ENCODE measurements around the gene KLRC4. TPM values are rescaled to one million over a fixed set of nuclear protein-coding genes. Genes with fewer than 3 reads are reported as not detected.

KLRC4 gene
- total and polyA plus RNA-seq, 4 donors: 0.17 to 1.3 (median 0.32) TPM

DNA sequence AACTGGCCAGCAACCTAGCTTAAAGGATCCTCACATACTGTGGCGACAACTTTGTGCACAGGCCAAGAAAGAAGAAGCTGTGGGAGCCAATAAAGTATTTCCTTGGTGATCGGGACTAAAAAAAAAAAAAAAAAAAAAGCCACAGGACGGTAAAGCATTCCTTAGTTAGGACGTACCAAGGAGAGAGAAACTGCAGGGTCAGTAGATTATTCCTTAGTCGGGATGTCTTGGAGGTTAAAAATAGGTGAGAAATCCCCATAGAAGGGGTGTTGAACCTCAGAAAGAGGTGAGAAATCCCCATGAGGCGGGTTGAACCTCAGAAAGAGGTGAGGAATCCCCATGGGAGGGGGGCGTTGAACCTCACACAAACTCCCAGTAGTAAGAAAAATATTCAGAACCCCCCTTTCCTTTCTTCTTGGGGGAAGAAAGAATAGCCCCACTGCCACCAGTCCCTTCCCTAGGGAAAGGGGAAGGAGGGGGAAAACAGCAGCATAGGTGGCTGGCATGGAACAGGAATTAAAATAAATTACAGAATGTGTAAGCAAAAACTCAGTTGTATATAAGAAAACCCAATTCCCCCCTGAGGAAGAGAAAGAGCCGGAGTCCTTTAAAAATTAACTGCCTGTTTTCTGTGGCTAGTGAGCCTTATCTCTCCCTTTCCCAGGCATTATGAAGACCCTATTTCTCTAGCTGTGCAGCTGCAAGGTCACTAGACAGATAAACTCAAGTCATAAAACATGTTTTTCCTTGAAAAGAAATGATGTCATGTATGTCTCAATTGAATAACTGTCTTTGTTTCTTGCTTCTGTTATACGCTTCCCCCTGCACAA lies 46.5 kb downstream of the KLRC4 start (continued):
- TF ChIP-seq FOXA1 (IDR thresholded peaks at IDR 0.05) (no peak), YY1 (IDR thresholded peaks at IDR 0.05) (no peak)

DNA sequence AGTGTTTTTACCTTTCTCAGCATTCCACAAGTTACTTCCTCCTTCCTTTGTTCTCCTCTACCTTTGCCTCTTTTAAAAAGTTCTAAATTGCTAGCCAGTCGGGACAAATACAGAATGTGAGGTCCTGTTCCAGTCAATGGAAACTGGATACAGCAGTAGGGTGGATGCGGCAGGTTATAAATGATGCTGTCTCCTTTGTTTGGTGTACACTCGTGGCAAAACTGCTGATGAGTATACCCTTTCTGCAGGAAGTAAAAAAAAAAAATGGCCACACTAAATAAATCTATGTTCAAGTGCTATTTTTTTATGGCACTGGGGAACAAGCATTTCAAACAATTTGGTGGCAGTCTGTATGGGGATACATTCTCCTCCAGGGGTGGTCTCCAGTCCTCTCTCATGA lies 47.2 kb downstream of the KLRC4 start:
- no peaks in the 10 kb centered on the region for H3K27me3 ChIP-seq (ENCODE audit: control insufficient read depth in 4 of 4, insufficient read depth in 4 of 4, low read length in 3 of 4)
- no peak for DNase-seq (ENCODE audit: low spot score)
- no peak overlapping the region for H3K27ac ChIP-seq (ENCODE audit: low read depth in 1 of 2, low read length in 2 of 2)
- peaks cover 2 to 22% (median 11%) of the 10 kb centered on the region in 4 donors for H3K4me1 ChIP-seq (ENCODE audit: control insufficient read depth in 4 of 4, insufficient read depth in 4 of 4, low read length in 3 of 4)
- no peak overlapping the region for H3K4me3 ChIP-seq (ENCODE audit: low read depth in 1 of 3, low read length in 3 of 3)
- no peaks in the 10 kb centered on the region for H3K36me3 ChIP-seq (ENCODE audit: control insufficient read depth in 4 of 4, insufficient read depth in 3 of 4, low read depth in 1 of 4, low read length in 3 of 4)
- no peak overlapping the region for H3K9ac ChIP-seq (ENCODE audit: low read depth in 1 of 2, low read length in 2 of 2)
- WGBS: 73% methylated on average over 3 of the region's 3 CpGs
- no peaks in the 10 kb centered on the region for H3K9me3 ChIP-seq (ENCODE audit: control insufficient read depth in 4 of 4, low read length in 3 of 4)
- TF ChIP-seq JUND (IDR thresholded peaks at IDR 0.05): no peak
- TF ChIP-seq FOXA1 (IDR thresholded peaks at IDR 0.05): no peak
- TF ChIP-seq FOXA2 (IDR thresholded peaks at IDR 0.05): no peak
- TF ChIP-seq, protein P1, sequence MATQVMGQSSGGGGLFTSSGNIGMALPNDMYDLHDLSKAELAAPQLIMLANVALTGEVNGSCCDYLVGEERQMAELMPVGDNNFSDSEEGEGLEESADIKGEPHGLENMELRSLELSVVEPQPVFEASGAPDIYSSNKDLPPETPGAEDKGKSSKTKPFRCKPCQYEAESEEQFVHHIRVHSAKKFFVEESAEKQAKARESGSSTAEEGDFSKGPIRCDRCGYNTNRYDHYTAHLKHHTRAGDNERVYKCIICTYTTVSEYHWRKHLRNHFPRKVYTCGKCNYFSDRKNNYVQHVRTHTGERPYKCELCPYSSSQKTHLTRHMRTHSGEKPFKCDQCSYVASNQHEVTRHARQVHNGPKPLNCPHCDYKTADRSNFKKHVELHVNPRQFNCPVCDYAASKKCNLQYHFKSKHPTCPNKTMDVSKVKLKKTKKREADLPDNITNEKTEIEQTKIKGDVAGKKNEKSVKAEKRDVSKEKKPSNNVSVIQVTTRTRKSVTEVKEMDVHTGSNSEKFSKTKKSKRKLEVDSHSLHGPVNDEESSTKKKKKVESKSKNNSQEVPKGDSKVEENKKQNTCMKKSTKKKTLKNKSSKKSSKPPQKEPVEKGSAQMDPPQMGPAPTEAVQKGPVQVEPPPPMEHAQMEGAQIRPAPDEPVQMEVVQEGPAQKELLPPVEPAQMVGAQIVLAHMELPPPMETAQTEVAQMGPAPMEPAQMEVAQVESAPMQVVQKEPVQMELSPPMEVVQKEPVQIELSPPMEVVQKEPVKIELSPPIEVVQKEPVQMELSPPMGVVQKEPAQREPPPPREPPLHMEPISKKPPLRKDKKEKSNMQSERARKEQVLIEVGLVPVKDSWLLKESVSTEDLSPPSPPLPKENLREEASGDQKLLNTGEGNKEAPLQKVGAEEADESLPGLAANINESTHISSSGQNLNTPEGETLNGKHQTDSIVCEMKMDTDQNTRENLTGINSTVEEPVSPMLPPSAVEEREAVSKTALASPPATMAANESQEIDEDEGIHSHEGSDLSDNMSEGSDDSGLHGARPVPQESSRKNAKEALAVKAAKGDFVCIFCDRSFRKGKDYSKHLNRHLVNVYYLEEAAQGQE (IDR thresholded peaks at IDR 0.05): no peak
- TF ChIP-seq, protein P2, sequence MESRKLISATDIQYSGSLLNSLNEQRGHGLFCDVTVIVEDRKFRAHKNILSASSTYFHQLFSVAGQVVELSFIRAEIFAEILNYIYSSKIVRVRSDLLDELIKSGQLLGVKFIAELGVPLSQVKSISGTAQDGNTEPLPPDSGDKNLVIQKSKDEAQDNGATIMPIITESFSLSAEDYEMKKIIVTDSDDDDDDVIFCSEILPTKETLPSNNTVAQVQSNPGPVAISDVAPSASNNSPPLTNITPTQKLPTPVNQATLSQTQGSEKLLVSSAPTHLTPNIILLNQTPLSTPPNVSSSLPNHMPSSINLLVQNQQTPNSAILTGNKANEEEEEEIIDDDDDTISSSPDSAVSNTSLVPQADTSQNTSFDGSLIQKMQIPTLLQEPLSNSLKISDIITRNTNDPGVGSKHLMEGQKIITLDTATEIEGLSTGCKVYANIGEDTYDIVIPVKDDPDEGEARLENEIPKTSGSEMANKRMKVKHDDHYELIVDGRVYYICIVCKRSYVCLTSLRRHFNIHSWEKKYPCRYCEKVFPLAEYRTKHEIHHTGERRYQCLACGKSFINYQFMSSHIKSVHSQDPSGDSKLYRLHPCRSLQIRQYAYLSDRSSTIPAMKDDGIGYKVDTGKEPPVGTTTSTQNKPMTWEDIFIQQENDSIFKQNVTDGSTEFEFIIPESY (IDR thresholded peaks at IDR 0.05): no peak
- TF ChIP-seq, protein P3, sequence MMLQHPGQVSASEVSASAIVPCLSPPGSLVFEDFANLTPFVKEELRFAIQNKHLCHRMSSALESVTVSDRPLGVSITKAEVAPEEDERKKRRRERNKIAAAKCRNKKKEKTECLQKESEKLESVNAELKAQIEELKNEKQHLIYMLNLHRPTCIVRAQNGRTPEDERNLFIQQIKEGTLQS (IDR thresholded peaks at IDR 0.05): no peak
- no peak for TF ChIP-seq TAF1 (conservative IDR thresholded peaks at IDR 0.05)
- no peak for TF ChIP-seq NR2F2 (IDR thresholded peaks at IDR 0.05)
- no peak for TF ChIP-seq HNF4A (conservative IDR thresholded peaks at IDR 0.05)
- no peak for TF ChIP-seq RXRA (IDR thresholded peaks at IDR 0.05)

DNA sequence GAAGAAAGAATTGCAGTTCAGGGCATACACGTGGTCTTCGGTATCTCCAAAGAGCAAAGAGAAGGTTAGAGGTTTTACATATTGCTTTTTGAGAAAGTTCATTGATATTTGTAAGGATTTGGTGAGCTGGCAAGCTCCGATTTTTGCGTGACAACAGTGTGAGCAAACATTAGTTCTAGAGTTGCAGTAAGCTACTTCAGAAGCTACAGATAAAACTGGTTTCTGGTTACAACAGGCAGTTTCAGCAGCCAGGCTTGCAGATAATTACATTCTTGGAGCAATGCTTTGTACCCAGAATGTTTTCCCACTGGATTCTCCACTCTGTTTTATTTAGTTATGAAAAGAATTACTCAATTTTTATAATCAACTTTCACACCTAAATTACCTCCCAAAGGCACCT lies 47.9 kb downstream of the KLRC4 start:
- no peak for DNase-seq (ENCODE audit: low spot score)
- no peak overlapping the region for H3K4me3 ChIP-seq (ENCODE audit: low read depth in 1 of 3, low read length in 3 of 3)
- no peaks in the 10 kb centered on the region for H3K27me3 ChIP-seq (ENCODE audit: control insufficient read depth in 4 of 4, insufficient read depth in 4 of 4, low read length in 3 of 4)
- H3K36me3 ChIP-seq (ENCODE audit: control insufficient read depth in 4 of 4, insufficient read depth in 3 of 4, low read depth in 1 of 4, low read length in 3 of 4): no peaks in the 10 kb centered on the region
- no peak overlapping the region for H3K9ac ChIP-seq (ENCODE audit: low read depth in 1 of 2, low read length in 2 of 2)
- H3K9me3 ChIP-seq (ENCODE audit: control insufficient read depth in 4 of 4, low read length in 3 of 4): no peaks in the 10 kb centered on the region
- no peak overlapping the region for H3K27ac ChIP-seq (ENCODE audit: low read depth in 1 of 2, low read length in 2 of 2)
- H3K4me1 ChIP-seq (ENCODE audit: control insufficient read depth in 4 of 4, insufficient read depth in 4 of 4, low read length in 3 of 4): peaks cover 2 to 22% (median 9%) of the 10 kb centered on the region in 4 donors
- 60% methylated on average over 4 of the region's 4 CpGs for WGBS
- TF ChIP-seq FOXA2 (IDR thresholded peaks at IDR 0.05): no peak
- no peak for TF ChIP-seq RXRA (IDR thresholded peaks at IDR 0.05)
- no peak for TF ChIP-seq EGR1 (IDR thresholded peaks at IDR 0.05; ENCODE audit: low read depth in 2 of 2)
- TF ChIP-seq FOXA1 (IDR thresholded peaks at IDR 0.05): no peak
- TF ChIP-seq GABPA (IDR thresholded peaks at IDR 0.05 in 1 of 2, conservative IDR thresholded peaks at IDR 0.05 in 1 of 2): no peak
- TF ChIP-seq, protein P4, sequence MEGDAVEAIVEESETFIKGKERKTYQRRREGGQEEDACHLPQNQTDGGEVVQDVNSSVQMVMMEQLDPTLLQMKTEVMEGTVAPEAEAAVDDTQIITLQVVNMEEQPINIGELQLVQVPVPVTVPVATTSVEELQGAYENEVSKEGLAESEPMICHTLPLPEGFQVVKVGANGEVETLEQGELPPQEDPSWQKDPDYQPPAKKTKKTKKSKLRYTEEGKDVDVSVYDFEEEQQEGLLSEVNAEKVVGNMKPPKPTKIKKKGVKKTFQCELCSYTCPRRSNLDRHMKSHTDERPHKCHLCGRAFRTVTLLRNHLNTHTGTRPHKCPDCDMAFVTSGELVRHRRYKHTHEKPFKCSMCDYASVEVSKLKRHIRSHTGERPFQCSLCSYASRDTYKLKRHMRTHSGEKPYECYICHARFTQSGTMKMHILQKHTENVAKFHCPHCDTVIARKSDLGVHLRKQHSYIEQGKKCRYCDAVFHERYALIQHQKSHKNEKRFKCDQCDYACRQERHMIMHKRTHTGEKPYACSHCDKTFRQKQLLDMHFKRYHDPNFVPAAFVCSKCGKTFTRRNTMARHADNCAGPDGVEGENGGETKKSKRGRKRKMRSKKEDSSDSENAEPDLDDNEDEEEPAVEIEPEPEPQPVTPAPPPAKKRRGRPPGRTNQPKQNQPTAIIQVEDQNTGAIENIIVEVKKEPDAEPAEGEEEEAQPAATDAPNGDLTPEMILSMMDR (IDR thresholded peaks at IDR 0.05; ENCODE audit: low read depth, low read length, missing input control): no peak
- TF ChIP-seq JUND (IDR thresholded peaks at IDR 0.05): no peak
- TF ChIP-seq YY1 (IDR thresholded peaks at IDR 0.05): no peak
- TF ChIP-seq, protein P1 (IDR thresholded peaks at IDR 0.05): no peak
- TF ChIP-seq TAF1 (conservative IDR thresholded peaks at IDR 0.05): no peak
- TF ChIP-seq NR2F2 (IDR thresholded peaks at IDR 0.05): no peak
- no peak for TF ChIP-seq SP1 (IDR thresholded peaks at IDR 0.05)
- no peak for TF ChIP-seq RAD21 (IDR thresholded peaks at IDR 0.05)
- TF ChIP-seq HNF4A (conservative IDR thresholded peaks at IDR 0.05): no peak
- TF ChIP-seq HNF4G (IDR thresholded peaks at IDR 0.05): no peak
- TF ChIP-seq, protein P5, sequence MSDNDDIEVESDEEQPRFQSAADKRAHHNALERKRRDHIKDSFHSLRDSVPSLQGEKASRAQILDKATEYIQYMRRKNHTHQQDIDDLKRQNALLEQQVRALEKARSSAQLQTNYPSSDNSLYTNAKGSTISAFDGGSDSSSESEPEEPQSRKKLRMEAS (IDR thresholded peaks at IDR 0.05): no peak

Measured in liver (tissue), 9 donors.